ENCODE data around the gene SPC24. TPM values are rescaled to one million over a fixed set of nuclear protein-coding genes. Genes with fewer than 3 reads are reported as not detected.
A peak's percentile ranks its signal among the peaks of the same experiment; 100 is the strongest.
"Not testable (repeated sequence)": the region's sequence is repeated elsewhere in the genome, so short reads cannot be mapped to it uniquely, and the experiment has no call there.

Gene SPC24
- total RNA-seq, 2 experiments from 2014 or later: 92.6 to 94.0 TPM

GRCh38 chr19:11152318-11153062 is 3.1 kb downstream of the SPC24 start:
- Mint-ChIP-seq H3K4me1 (ENCODE audit: low read depth) (peaks cover 27% of the 10 kb centered on the region), H3K36me3 (ENCODE audit: low read depth) (peaks cover 42% of the 10 kb centered on the region), H3K9me3 (ENCODE audit: insufficient read depth) (no peaks in the 10 kb centered on the region), H3K4me3 (no peak overlapping the region), H3K27ac (no peak overlapping the region), H3K27me3 (ENCODE audit: low read depth) (no peaks in the 10 kb centered on the region)
- DNase-seq (no peak), ATAC-seq (no peak)
- ChIA-PET CTCF (interaction anchor here (1.5 to 2.0 kb wide), 2 partner anchors 26 to 210 kb away, joined by 3 to 7 read pairs; no protein-coding TSS in a partner anchor), POLR2A (interaction anchor here (0.6 to 1.5 kb wide), 2 partner anchors 9 to 29 kb away, joined by 3 to 4 read pairs; no protein-coding TSS in a partner anchor)

DNA sequence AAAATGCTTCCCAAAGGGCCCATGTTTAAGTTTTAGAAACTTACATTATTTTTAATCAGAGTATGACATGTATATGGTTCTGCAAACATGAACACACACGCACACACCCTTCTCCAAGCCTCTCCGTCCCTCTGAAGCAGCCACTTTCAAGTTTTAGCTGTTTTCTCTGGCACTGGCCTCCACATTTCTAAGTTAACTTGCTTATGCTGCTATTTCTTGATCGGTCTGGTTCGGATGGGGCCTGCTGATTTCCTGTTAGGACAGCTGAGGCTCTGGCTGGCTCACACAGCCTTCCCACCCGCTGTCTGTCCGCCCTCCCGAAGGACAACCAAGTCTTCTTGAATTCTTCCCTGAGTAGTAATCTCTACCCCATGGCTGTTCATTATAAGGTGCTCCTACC is 4.4 kb downstream of the SPC24 start:
- peaks cover 49% of the 10 kb centered on the region for H3K36me3 Mint-ChIP-seq (ENCODE audit: low read depth)
- no peak overlapping the region for H3K27ac Mint-ChIP-seq
- POLR2A ChIA-PET: no interaction called here

DNA sequence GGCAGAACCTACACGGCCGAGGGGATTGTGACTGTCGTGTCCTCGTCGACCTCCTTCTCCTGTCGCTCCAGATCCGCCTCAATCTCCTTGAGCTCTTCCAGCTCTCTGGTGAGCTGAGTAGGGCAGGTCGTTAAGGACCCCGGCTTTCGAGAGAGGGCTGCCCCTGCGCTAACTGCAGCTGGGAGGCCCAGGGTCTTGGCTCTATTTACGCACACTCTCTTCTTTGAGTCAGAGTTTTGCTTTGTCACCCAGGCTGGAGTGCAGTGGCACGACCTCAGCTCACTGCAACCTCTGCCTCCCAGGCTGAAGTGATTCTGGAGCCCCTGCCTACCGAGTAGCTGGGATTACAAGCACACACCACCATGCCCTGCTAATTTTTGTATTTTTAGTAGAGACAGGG is 7.6 kb downstream of the SPC24 start:
- ChIA-PET CTCF (interaction anchor here (0.7 kb wide), 1 partner anchor 22 kb away, joined by 3 read pairs; no protein-coding TSS in a partner anchor), POLR2A (no interaction called here)
- DNase-seq: no peak
- H3K27ac Mint-ChIP-seq: no peak overlapping the region
- ATAC-seq: no peak
- H3K4me3 Mint-ChIP-seq: no peak overlapping the region
- peaks cover 57% of the 10 kb centered on the region for H3K36me3 Mint-ChIP-seq (ENCODE audit: low read depth)
- H3K27me3 Mint-ChIP-seq (ENCODE audit: low read depth): no peaks in the 10 kb centered on the region
- peaks cover 20% of the 10 kb centered on the region for H3K4me1 Mint-ChIP-seq (ENCODE audit: low read depth)
- no peaks in the 10 kb centered on the region for H3K9me3 Mint-ChIP-seq (ENCODE audit: insufficient read depth)

More for the DNA sequence above, 4.4 kb downstream of the SPC24 start:
- DNase-seq: no peak
- H3K27me3 Mint-ChIP-seq (ENCODE audit: low read depth): no peaks in the 10 kb centered on the region
- no peaks in the 10 kb centered on the region for H3K9me3 Mint-ChIP-seq (ENCODE audit: insufficient read depth)
- peaks cover 23% of the 10 kb centered on the region for H3K4me1 Mint-ChIP-seq (ENCODE audit: low read depth)
- CTCF ChIA-PET: interaction anchor here (1.3 to 2.0 kb wide), 3 partner anchors 13 to 209 kb away, joined by 3 to 7 read pairs (median 4); no protein-coding TSS in a partner anchor
- H3K4me3 Mint-ChIP-seq: no peak overlapping the region
- ATAC-seq: no peak

DNA sequence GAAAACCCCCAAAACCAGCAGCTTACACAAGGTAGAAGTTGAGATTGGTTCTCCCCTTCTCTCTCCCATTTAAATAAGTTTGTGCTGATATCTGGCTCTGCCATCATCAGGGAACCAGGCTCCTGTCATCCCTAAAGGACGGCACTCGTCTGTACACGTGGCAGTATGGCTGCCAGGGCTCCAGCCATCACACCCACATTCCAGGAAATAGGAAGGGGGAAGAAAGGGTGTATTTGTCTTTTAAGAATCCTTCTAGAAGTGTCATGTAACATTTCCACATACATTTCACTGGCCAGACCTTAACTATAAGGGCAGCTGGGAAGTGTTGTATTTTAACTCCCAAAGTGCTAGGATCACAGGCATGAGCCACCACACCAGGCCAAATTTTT is 10.1 kb downstream of the SPC24 start:
- POLR2A ChIA-PET: interaction anchor here (1.7 kb wide), 1 partner anchor 10 kb away, joined by 5 read pairs; the partner anchor contains the start of gene SPC24
- DNase-seq: no peak
- CTCF ChIA-PET: no interaction called here
- Mint-ChIP-seq H3K9me3 (ENCODE audit: insufficient read depth) (no peaks in the 10 kb centered on the region), H3K27me3 (ENCODE audit: low read depth) (no peaks in the 10 kb centered on the region), H3K4me3 (no peak overlapping the region), H3K4me1 (ENCODE audit: low read depth) (peaks cover 13% of the 10 kb centered on the region), H3K27ac (no peak overlapping the region), H3K36me3 (ENCODE audit: low read depth) (peaks cover 43% of the 10 kb centered on the region)
- ATAC-seq: no peak

- H3K4me3 Mint-ChIP-seq: no peak overlapping the region
- POLR2A ChIA-PET: interaction anchor here (2.2 kb wide), 1 partner anchor 13 kb away, joined by 8 read pairs; the partner anchor contains the start of gene SPC24
- H3K27me3 Mint-ChIP-seq (ENCODE audit: low read depth): no peaks in the 10 kb centered on the region
- peaks cover 29% of the 10 kb centered on the region for H3K36me3 Mint-ChIP-seq (ENCODE audit: low read depth)
- no peak overlapping the region for H3K27ac Mint-ChIP-seq
- ATAC-seq: no peak
- DNase-seq: no peak
- CTCF ChIA-PET: interaction anchor here (0.7 kb wide), 1 partner anchor 13 kb away, joined by 5 read pairs; the partner anchor contains the start of gene SPC24
- H3K4me1 Mint-ChIP-seq (ENCODE audit: low read depth): peaks cover 21% of the 10 kb centered on the region
- no peaks in the 10 kb centered on the region for H3K9me3 Mint-ChIP-seq (ENCODE audit: insufficient read depth)
Measured at GRCh38 chr19:11142528-11143171, 12.9 kb downstream of the SPC24 start.

DNA sequence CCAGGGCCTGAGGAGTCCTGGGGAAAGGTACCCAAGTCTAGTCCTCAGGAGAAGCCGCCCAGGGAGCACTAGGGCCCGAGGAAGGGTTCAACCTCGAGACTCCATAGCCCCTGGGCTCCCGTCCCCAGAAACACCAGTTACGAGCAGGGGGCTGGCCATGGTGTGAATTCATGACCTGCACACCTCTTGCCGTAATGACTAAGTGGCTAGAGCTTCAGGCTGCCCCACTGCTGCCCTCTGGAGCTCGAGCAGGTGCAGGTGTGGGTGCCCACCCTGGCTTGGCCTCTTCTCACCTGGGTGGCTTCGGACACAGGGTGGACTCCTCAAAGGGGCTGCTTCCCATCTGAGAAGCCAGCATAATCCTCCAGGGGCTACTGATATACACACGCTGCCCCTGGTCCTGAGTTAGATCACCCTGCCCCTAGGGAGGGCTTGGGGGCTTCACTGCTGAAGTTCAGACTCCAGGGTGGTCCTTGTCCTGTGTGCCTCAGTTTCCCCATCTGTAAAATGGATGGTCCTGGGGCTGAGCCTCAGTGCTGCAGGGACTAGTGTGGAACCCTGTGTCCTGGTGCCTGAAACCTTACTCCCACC is 13.6 kb downstream of the SPC24 start:
- H3K27me3 Mint-ChIP-seq (ENCODE audit: low read depth): no peaks in the 10 kb centered on the region
- CTCF ChIA-PET: interaction anchor here (1.3 kb wide), 1 partner anchor 16 kb away, joined by 3 read pairs; no protein-coding TSS in a partner anchor
- H3K4me3 Mint-ChIP-seq: no peak overlapping the region
- H3K4me1 Mint-ChIP-seq (ENCODE audit: low read depth): peaks cover 27% of the 10 kb centered on the region
- H3K9me3 Mint-ChIP-seq (ENCODE audit: insufficient read depth): no peaks in the 10 kb centered on the region
- peaks cover 25% of the 10 kb centered on the region for H3K36me3 Mint-ChIP-seq (ENCODE audit: low read depth)
- DNase-seq (no peak), ATAC-seq (no peak)
- POLR2A ChIA-PET: no interaction called here
- H3K27ac Mint-ChIP-seq: no peak overlapping the region

DNA sequence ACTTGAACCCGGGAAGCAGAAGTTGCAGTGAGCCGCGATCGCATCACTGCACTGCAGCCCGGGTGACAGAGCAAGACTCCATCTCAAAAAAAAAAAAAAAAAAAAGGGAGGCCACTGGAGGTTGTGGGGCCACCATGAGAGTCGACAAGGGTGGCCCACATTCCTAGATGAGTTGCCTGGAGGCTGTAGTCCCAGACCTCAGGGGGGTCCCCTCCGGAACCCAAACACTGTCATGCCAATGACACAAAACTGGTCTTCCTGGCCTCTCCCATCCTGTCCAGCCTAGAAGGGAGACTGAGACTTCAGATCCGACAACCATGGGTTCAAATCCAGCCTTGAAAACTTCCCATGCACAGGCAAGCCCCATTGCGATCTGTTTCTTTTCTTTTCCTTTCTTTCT is 14.7 kb downstream of the SPC24 start:
- Mint-ChIP-seq H3K4me3 (no peak overlapping the region), H3K27me3 (ENCODE audit: low read depth) (no peaks in the 10 kb centered on the region), H3K9me3 (ENCODE audit: insufficient read depth) (no peaks in the 10 kb centered on the region), H3K4me1 (ENCODE audit: low read depth) (peaks cover 30% of the 10 kb centered on the region), H3K27ac (no peak overlapping the region), H3K36me3 (ENCODE audit: low read depth) (peaks cover 18% of the 10 kb centered on the region)
- ATAC-seq (no peak), DNase-seq (no peak)
- ChIA-PET POLR2A (no interaction called here), CTCF (interaction anchor here (1.3 kb wide), 1 partner anchor 15 kb away, joined by 3 read pairs; no protein-coding TSS in a partner anchor)

DNA sequence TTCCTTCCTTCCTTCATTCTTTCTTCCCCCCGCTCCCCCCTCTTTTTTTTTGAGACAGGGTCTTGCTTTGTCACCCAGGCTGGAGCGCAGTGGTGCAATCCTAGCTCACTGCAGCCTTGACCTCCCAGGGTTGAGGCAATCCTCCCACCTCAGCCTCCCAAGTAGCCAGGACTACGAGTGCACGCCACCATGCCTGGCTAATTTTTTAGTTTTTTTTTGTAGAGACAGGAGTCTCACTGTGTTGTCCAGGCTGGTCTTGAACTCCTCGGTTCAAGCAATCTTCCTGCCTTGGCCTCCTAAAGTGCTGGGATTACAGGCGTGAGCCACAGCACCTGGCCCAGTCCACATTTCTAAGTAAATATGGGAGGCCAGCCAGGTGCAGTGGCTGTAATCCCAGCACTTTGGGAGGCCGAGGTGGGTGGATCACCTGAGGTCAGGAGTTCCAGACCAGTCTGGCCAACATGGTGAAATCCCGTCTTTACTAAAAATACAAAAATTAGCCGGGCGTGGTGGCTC is 15.5 kb downstream of the SPC24 start:
- ATAC-seq, POLR2A ChIA-PET: not testable (repeated sequence)
- CTCF ChIA-PET: interaction anchor here (1.1 to 1.3 kb wide), 3 partner anchors 14 to 343 kb away, joined by 3 to 4 read pairs (median 3); no protein-coding TSS in a partner anchor

DNA sequence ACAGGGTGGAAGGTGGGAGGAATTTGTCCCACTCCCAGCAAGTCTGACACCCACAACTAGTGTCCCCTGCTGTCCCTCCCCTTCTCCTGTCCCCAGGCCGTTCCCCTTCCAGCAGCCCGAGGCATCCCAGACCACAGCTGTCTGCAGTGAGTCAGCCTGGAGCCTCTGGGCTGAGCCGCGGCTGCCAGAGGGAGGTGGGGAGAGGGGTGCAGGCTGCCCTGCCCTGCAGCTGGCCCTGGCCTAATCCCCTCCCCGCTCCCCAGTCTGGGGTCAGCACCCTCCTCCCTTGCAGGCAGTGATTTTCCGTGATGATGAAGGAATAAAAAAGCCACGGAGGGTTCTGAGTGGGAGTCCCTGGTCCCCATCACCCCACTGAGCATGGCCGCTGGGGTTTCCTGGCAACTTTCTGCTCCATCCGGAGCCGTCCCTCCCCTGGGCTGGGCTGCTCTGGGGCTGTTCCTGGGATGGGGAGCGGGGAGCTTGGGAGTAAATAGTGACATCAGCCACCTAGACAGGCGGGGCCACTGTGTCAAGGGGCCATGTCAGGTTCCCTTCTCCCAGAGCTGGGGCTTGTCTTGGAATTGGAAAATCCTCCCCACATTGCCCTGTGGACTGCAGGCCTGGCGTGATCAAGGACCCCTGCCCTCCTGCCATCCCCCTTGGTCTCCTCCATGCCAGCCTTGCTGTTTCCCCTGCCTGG is 16.8 kb downstream of the SPC24 start:
- ChIA-PET CTCF (interaction anchor here (0.9 to 1.8 kb wide), 10 partner anchors 8 to 344 kb away, joined by 3 to 9 read pairs (median 4); no protein-coding TSS in a partner anchor), POLR2A (interaction anchor here (1.3 kb wide), 1 partner anchor 10 kb away, joined by 3 read pairs; no protein-coding TSS in a partner anchor)
- Mint-ChIP-seq H3K27me3 (ENCODE audit: low read depth) (no peaks in the 10 kb centered on the region), H3K4me3 (no peak overlapping the region), H3K4me1 (ENCODE audit: low read depth) (peaks cover 28% of the 10 kb centered on the region), H3K9me3 (ENCODE audit: insufficient read depth) (peaks cover 3% of the 10 kb centered on the region), H3K36me3 (ENCODE audit: low read depth) (peaks cover 10% of the 10 kb centered on the region), H3K27ac (no peak overlapping the region)
- ATAC-seq (no peak), DNase-seq (no peak)

More for the DNA sequence above, 15.5 kb downstream of the SPC24 start:
- H3K27ac Mint-ChIP-seq; H3K27me3 Mint-ChIP-seq (ENCODE audit: low read depth); H3K9me3 Mint-ChIP-seq (ENCODE audit: insufficient read depth); H3K4me3 Mint-ChIP-seq; H3K36me3 Mint-ChIP-seq (ENCODE audit: low read depth); DNase-seq: not testable (repeated sequence)
- peaks cover 30% of the 10 kb centered on the region for H3K4me1 Mint-ChIP-seq (ENCODE audit: low read depth)

DNA sequence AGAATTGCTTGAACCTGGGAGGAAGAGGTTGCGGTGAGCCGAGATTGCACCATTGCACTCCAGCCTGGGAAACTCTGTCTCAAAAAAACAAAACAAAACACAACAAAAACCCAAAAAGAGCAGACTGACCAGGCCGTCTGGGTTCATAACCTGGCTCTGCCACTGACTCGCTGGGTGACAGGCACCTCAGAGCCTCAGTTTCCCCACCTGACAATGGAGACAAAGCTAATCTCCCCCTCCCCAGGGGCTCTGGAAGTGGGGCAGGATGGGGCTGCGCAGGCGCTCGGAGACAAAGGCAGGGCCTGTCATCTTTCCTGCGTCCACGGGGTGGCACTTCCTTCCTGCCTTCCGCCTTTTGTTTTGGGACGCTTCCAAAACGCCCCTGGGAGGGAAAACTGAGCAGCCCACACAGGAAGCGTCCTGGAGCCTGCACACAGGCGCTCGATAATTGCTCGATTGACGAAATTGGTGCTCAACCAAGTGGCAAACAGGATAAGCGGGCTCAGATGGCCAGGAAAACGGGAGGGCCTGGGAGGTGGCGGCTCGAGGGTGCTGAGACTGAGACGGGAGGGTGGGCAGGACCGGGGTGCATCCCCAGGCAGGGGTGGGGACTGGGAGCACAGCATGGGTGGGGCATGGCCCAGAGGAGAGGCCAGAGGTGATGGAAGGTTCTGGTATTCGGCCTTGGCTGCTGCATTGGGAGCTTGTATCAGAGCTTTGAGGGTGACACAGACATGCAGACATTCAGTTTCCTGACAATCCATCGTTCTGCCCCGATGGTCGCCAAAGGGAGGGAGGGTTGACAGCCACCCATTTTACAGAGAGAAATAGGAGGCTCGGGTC is 17.8 kb downstream of the SPC24 start:
- ATAC-seq: peak; percentile 45
- H3K4me1 Mint-ChIP-seq (ENCODE audit: low read depth): peaks cover 19% of the 10 kb centered on the region
- ChIA-PET POLR2A (interaction anchor here (1.3 kb wide), 1 partner anchor 9 kb away, joined by 3 read pairs; no protein-coding TSS in a partner anchor), CTCF (interaction anchor here (0.9 to 1.8 kb wide), 8 partner anchors 8 to 257 kb away, joined by 3 to 9 read pairs (median 4); no protein-coding TSS in a partner anchor)
- DNase-seq: peak; percentile 67
- peaks cover 3% of the 10 kb centered on the region for H3K9me3 Mint-ChIP-seq (ENCODE audit: insufficient read depth)
- peak overlapping the region; percentile 84 for H3K27ac Mint-ChIP-seq
- no peaks in the 10 kb centered on the region for H3K27me3 Mint-ChIP-seq (ENCODE audit: low read depth)
- H3K36me3 Mint-ChIP-seq (ENCODE audit: low read depth): peaks cover 11% of the 10 kb centered on the region
- peak overlapping the region; percentile 72 for H3K4me3 Mint-ChIP-seq
